Measurements from ENCODE around the gene PLA2G2E.

The PLA2G2E gene

GRCh38 chr1:19879227-19879626 lies 44.2 kb downstream of the PLA2G2E start:
- no peak for ATAC-seq
- TF ChIP-seq ZC3H10 (CRISPR knock-in tag; IDR thresholded peaks at IDR 0.05) (no peak), ZNF70 (CRISPR knock-in tag; IDR thresholded peaks at IDR 0.05) (no peak), CREB5 (CRISPR knock-in tag; IDR thresholded peaks at IDR 0.05; ENCODE audit: low read depth) (no peak), POU6F1 (CRISPR knock-in tag; IDR thresholded peaks at IDR 0.05; ENCODE audit: borderline replicate concordance, low read depth) (no peak), TSHZ2 (CRISPR knock-in tag; IDR thresholded peaks at IDR 0.05) (no peak), ARNTL (CRISPR knock-in tag; IDR thresholded peaks at IDR 0.05; ENCODE audit: borderline replicate concordance, low read depth) (no peak), ESRRG (CRISPR knock-in tag; IDR thresholded peaks at IDR 0.05) (no peak), CSDC2 (CRISPR knock-in tag; IDR thresholded peaks at IDR 0.05) (no peak)

- ATAC-seq, result no peak
- TF ChIP-seq ZC3H10 (CRISPR knock-in tag; IDR thresholded peaks at IDR 0.05) (no peak), ZNF8 (CRISPR knock-in tag; IDR thresholded peaks at IDR 0.05) (no peak)
Measured at GRCh38 chr1:19878637-19878985, 44.8 kb downstream of the PLA2G2E start.

- no peak for ATAC-seq
Measured at GRCh38 chr1:19877821-19878636, 45.4 kb downstream of the PLA2G2E start.

GRCh38 chr1:19877181-19877750 lies 46.2 kb downstream of the PLA2G2E start:
- TF ChIP-seq POU6F1 (CRISPR knock-in tag; IDR thresholded peaks at IDR 0.05; ENCODE audit: borderline replicate concordance, low read depth) (no peak), PPARA (CRISPR knock-in tag; IDR thresholded peaks at IDR 0.05; ENCODE audit: borderline replicate concordance) (no peak), TOX (CRISPR knock-in tag; IDR thresholded peaks at IDR 0.05; ENCODE audit: borderline replicate concordance) (no peak), ZFP30 (CRISPR knock-in tag; IDR thresholded peaks at IDR 0.05) (no peak), ZNF8 (CRISPR knock-in tag; IDR thresholded peaks at IDR 0.05) (no peak), BACH2 (CRISPR knock-in tag; IDR thresholded peaks at IDR 0.05; ENCODE audit: borderline replicate concordance) (no peak), RARB (CRISPR knock-in tag; IDR thresholded peaks at IDR 0.05) (no peak), TCF4 (CRISPR knock-in tag; IDR thresholded peaks at IDR 0.05; ENCODE audit: borderline replicate concordance) (no peak), ZC3H10 (CRISPR knock-in tag; IDR thresholded peaks at IDR 0.05) (no peak), GLIS3 (CRISPR knock-in tag; IDR thresholded peaks at IDR 0.05) (no peak), ARNTL (CRISPR knock-in tag; IDR thresholded peaks at IDR 0.05; ENCODE audit: borderline replicate concordance, low read depth) (no peak)
- no peak for ATAC-seq

More at GRCh38 chr1:19877821-19878636, 45.4 kb downstream of the PLA2G2E start:
- TF ChIP-seq TSHZ2 (CRISPR knock-in tag; IDR thresholded peaks at IDR 0.05) (no peak), GLIS3 (CRISPR knock-in tag; IDR thresholded peaks at IDR 0.05) (no peak), PPARA (CRISPR knock-in tag; IDR thresholded peaks at IDR 0.05; ENCODE audit: borderline replicate concordance) (no peak)
